Activated T-helper 1 cell treated with anti-CD3 and anti-CD28 coated beads, Interleukin-2, amount 50 U/mL, for 16 hours (primary cell): Measurements from ENCODE around the gene BCL2L2.
"Not testable (repeated sequence)": the region's sequence is repeated elsewhere in the genome, so short reads cannot be mapped to it uniquely, and the experiment has no call there.

Source experiments
- DNase-seq, 2 donors: peaks; one replicate each; pipeline ENCODE4 v3.0.0-alpha.2; 2020; ENCODE audit warnings: low read depth in 1 of 2, low spot score in 1 of 2

BCL2L2 gene

GRCh38 chr14:23322568-23323517 is 16.2 kb downstream of the BCL2L2 start:
- DNase-seq: no peak

GRCh38 chr14:23323838-23324454 is 17.3 kb downstream of the BCL2L2 start:
- DNase-seq: no peak

GRCh38 chr14:23324455-23324846 is 17.8 kb downstream of the BCL2L2 start:
- DNase-seq: no peak

GRCh38 chr14:23324993-23325392 is 18.4 kb downstream of the BCL2L2 start:
- DNase-seq: no peak

GRCh38 chr14:23325746-23326145 is 19.1 kb downstream of the BCL2L2 start:
- DNase-seq: not testable (repeated sequence)

GRCh38 chr14:23326491-23327332 is 20.1 kb downstream of the BCL2L2 start:
- DNase-seq: no peak

- peak in 1 of 2 donors; percentile 48 for DNase-seq
These were observed 21.5 kb downstream of the BCL2L2 start for GRCh38 chr14:23327947-23328744.

GRCh38 chr14:23335623-23336022 is 29.0 kb downstream of the BCL2L2 start:
- no peak for DNase-seq

GRCh38 chr14:23339506-23340268 is 33.1 kb downstream of the BCL2L2 start:
- DNase-seq: no peak

- DNase-seq: no peak
These were observed 37.8 kb downstream of the BCL2L2 start for GRCh38 chr14:23344481-23344880.

- DNase-seq: no peak
These were observed 39.5 kb downstream of the BCL2L2 start for GRCh38 chr14:23345987-23346692.

- no peak for DNase-seq
These were observed 40.2 kb downstream of the BCL2L2 start for GRCh38 chr14:23346693-23347405.

- DNase-seq: no peak
These were observed 41.0 kb downstream of the BCL2L2 start for GRCh38 chr14:23347406-23348296.

GRCh38 chr14:23348297-23348655 is 41.6 kb downstream of the BCL2L2 start:
- DNase-seq: no peak

GRCh38 chr14:23349156-23349845 is 42.7 kb downstream of the BCL2L2 start:
- DNase-seq: no peak

- no peak for DNase-seq
These were observed 45.3 kb downstream of the BCL2L2 start for GRCh38 chr14:23351681-23352505.
